ENCODE data around the gene AARS2.

- TF ChIP-seq TCF4 (CRISPR knock-in tag; IDR thresholded peaks at IDR 0.05; ENCODE audit: borderline replicate concordance) (no peak), POU6F1 (CRISPR knock-in tag; IDR thresholded peaks at IDR 0.05; ENCODE audit: borderline replicate concordance, low read depth) (no peak), ZFP30 (CRISPR knock-in tag; IDR thresholded peaks at IDR 0.05) (no peak), ZC3H10 (CRISPR knock-in tag; IDR thresholded peaks at IDR 0.05) (no peak), PATZ1 (CRISPR knock-in tag; IDR thresholded peaks at IDR 0.05; ENCODE audit: borderline replicate concordance) (peak; percentile 61; the same call in 1 of the 2 replicates), CREB5 (CRISPR knock-in tag; IDR thresholded peaks at IDR 0.05; ENCODE audit: low read depth) (no peak), TOX (CRISPR knock-in tag; IDR thresholded peaks at IDR 0.05; ENCODE audit: borderline replicate concordance) (no peak), TSHZ2 (CRISPR knock-in tag; IDR thresholded peaks at IDR 0.05) (no peak), ZFP3 (CRISPR knock-in tag; IDR thresholded peaks at IDR 0.05) (no peak), RARB (CRISPR knock-in tag; IDR thresholded peaks at IDR 0.05) (no peak), ESRRG (CRISPR knock-in tag; IDR thresholded peaks at IDR 0.05) (no peak), ZNF565 (CRISPR knock-in tag; conservative IDR thresholded peaks at IDR 0.05; ENCODE audit: low read depth) (no peak), OSR1 (CRISPR knock-in tag; IDR thresholded peaks at IDR 0.05) (no peak), PPARA (CRISPR knock-in tag; IDR thresholded peaks at IDR 0.05; ENCODE audit: borderline replicate concordance) (no peak)
Observed at GRCh38 chr6:44265007-44265721, 48.0 kb downstream of the AARS2 start, which contains the start of gene NFKBIE.

Measured in SK-N-SH treated with all-trans-retinoic acid at 6 μM for 48 hours (cell line).